GM23248 (cell line): ENCODE data around the gene MAPT.

Experiments
- EZH2 ChIP-seq: fragments of 200-600 bp; sonication (generic); IDR thresholded peaks from 2 replicates; pipeline ENCODE4 v1.6.1; 2018; ENCODE audit warnings: antibody characterized with exemption, mild to moderate bottlenecking; ENCODE audit not compliant: insufficient read depth, poor library complexity, severe bottlenecking
- EZH2phosphoT487 ChIP-seq: fragments of 200-600 bp; sonication (generic); IDR thresholded peaks from 2 replicates; pipeline ENCODE4 v1.6.1; 2018; ENCODE audit warnings: antibody characterized with exemption, moderate library complexity, mild to moderate bottlenecking, low read depth; ENCODE audit not compliant: insufficient read depth

- TF ChIP-seq EZH2 (no peak), EZH2phosphoT487 (no peak)
Measured at GRCh38 chr17:46057366-46057765, 163.0 kb downstream of the MAPT start.
